SK-N-SH (cell line): ENCODE data around the gene NAV2. TPM values are rescaled to one million over a fixed set of nuclear protein-coding genes. Genes with fewer than 3 reads are reported as not detected.

Source experiments
- CTCF ChIA-PET: fragments of 300-600, 350-600 bp; formaldehyde crosslinking; extraction: SDS; loops from one replicate; lab custom pipeline; 2021; lab: Yijun Ruan, JAX
- POLR2A ChIA-PET: fragments of 350-600 bp; sonication (Branson Sonifier 250); formaldehyde crosslinking; extraction: SDS; loops from one replicate; lab custom pipeline; 2020; ENCODE audit warnings: antibody characterized with exemption, inconsistent platforms; lab: Yijun Ruan, JAX
- DNase-seq: peaks from one replicate; pipeline ENCODE4 v3.0.0; 2012
- H2AFZ ChIP-seq: fragments of 200-600 bp; sonication (generic); 2 replicates; pipeline ENCODE4 v1.8.1; 2016; ENCODE audit warnings: antibody characterized with exemption, mild to moderate bottlenecking, low read depth
- H3F3A ChIP-seq: fragments of 200-600 bp; sonication (generic); replicated peaks from 2 replicates; pipeline ENCODE3; 2016; ENCODE audit warnings: antibody characterized with exemption, mild to moderate bottlenecking; ENCODE audit not compliant: insufficient read depth
- H3K27ac ChIP-seq, 2 experiments: fragments of 200-500 bp in 1 of 2; fragments of 200-600 bp in 1 of 2; sonication (Bioruptor generic) in 1 of 2; sonication (generic), shearing (Covaris generic) in 1 of 2; 2 replicates each; pipeline versions ENCODE4 v1.5.1 to v1.6.1; 2014 to 2016; ENCODE audit warnings: low read depth in 2 of 2, inconsistent platforms in 1 of 2, low read length in 1 of 2, mild to moderate bottlenecking in 1 of 2, mixed read lengths in 1 of 2
- H3K27me3 ChIP-seq: fragments of 200-600 bp; sonication (generic), shearing (Covaris generic); 2 replicates; pipeline ENCODE4 v1.6.1; 2016; ENCODE audit warnings: mixed run types; ENCODE audit not compliant: insufficient read depth
- H3K36me3 ChIP-seq, 2 experiments: fragments of 200-500 bp in 1 of 2; fragments of 200-600 bp in 1 of 2; sonication (Bioruptor generic) in 1 of 2; sonication (generic) in 1 of 2; replicated peaks in 1 of 2; 2 replicates each; pipeline versions ENCODE3 to v1.5.1; 2014 to 2016; ENCODE audit warnings: low read length in 1 of 2, mild to moderate bottlenecking in 1 of 2; ENCODE audit not compliant: insufficient read depth in 2 of 2, control insufficient read depth in 1 of 2
- H3K4me1 ChIP-seq, 2 experiments: fragments of 200-500 bp in 1 of 2; fragments of 200-600 bp in 1 of 2; sonication (Bioruptor generic) in 1 of 2; sonication (generic), shearing (Covaris generic) in 1 of 2; 2 replicates each; pipeline versions ENCODE4 v1.5.1 to v1.6.1; 2014 to 2016; ENCODE audit warnings: low read depth in 1 of 2, low read length in 1 of 2, mixed run types in 1 of 2; ENCODE audit not compliant: insufficient read depth in 2 of 2, control insufficient read depth in 1 of 2
- H3K4me2 ChIP-seq: fragments of 200-600 bp; sonication (generic), shearing (Covaris generic); 2 replicates; pipeline ENCODE4 v1.6.1; 2017; ENCODE audit warnings: mixed run types
- H3K4me3 ChIP-seq, 2 experiments: fragments of 200-500 bp in 1 of 2; fragments of 200-600 bp in 1 of 2; sonication (Bioruptor generic) in 1 of 2; sonication (generic), shearing (Covaris generic) in 1 of 2; 2 replicates each; pipeline versions ENCODE4 v1.5.1 to v1.8.1; 2014 to 2016; ENCODE audit warnings: low read depth in 2 of 2, inconsistent platforms in 1 of 2, low read length in 1 of 2, mild to moderate bottlenecking in 1 of 2, mixed read lengths in 1 of 2, moderate library complexity in 1 of 2
- H3K79me2 ChIP-seq: fragments of 200-600 bp; sonication (generic); 2 replicates; pipeline ENCODE4 v1.8.1; 2017; ENCODE audit warnings: mild to moderate bottlenecking; ENCODE audit not compliant: insufficient read depth
- H3K9ac ChIP-seq: fragments of 200-600 bp; sonication (generic); 2 replicates; pipeline ENCODE4 v1.6.1; 2017; ENCODE audit warnings: mixed run types
- H3K9me2 ChIP-seq: fragments of 200-600 bp; sonication (generic); 2 replicates; pipeline ENCODE4 v1.6.1; 2017; ENCODE audit warnings: mixed run types
- H3K9me3 ChIP-seq: fragments of 200-600 bp; sonication (generic); 2 replicates; pipeline ENCODE4 v1.6.1; 2017; ENCODE audit warnings: mixed run types, mild to moderate bottlenecking, moderate library complexity
- H4K20me1 ChIP-seq: fragments of 200-600 bp; sonication (generic); 2 replicates; pipeline ENCODE4 v1.6.1; 2017; ENCODE audit warnings: mild to moderate bottlenecking, mixed run types; ENCODE audit not compliant: insufficient read depth
- EZH2phosphoT487 ChIP-seq: fragments of 200-600 bp; sonication (generic); IDR thresholded peaks from 2 replicates; pipeline ENCODE4 v1.6.1; 2017; ENCODE audit warnings: low read depth, mixed run types, mild to moderate bottlenecking, antibody characterized with exemption, moderate library complexity, borderline replicate concordance
- FOSL2 ChIP-seq: IDR thresholded peaks from 2 replicates; pipeline ENCODE4 v1.4.0; 2012; ENCODE audit warnings: low read depth, mild to moderate bottlenecking, moderate library complexity, borderline replicate concordance
- FOXM1 ChIP-seq: IDR thresholded peaks from 2 replicates; pipeline ENCODE4 v1.4.0; 2012; ENCODE audit warnings: low read depth, mild to moderate bottlenecking
- MXI1 ChIP-seq: IDR thresholded peaks from 2 replicates; pipeline ENCODE4 v1.6.1; 2012; ENCODE audit warnings: mild to moderate bottlenecking, low read depth, low read length, improper control_type of control experiment
- POLR2AphosphoS5 ChIP-seq: IDR thresholded peaks from 2 replicates; pipeline ENCODE4 v1.6.1; 2012; ENCODE audit warnings: low read depth, low read length
- RAD21 ChIP-seq: IDR thresholded peaks from 2 replicates; pipeline ENCODE4 v1.6.1; 2012; ENCODE audit warnings: mild to moderate bottlenecking, low read length
- RXRA ChIP-seq: IDR thresholded peaks from 2 replicates; pipeline ENCODE4 v1.4.0; 2012; ENCODE audit warnings: low read depth, mild to moderate bottlenecking, borderline replicate concordance
- SIN3A ChIP-seq: IDR thresholded peaks from 2 replicates; pipeline ENCODE4 v1.6.1; 2012; ENCODE audit warnings: low read depth, mild to moderate bottlenecking, low read length, moderate library complexity, borderline replicate concordance
- YY1 ChIP-seq: IDR thresholded peaks from 2 replicates; pipeline ENCODE4 v1.4.0; 2012; ENCODE audit warnings: low read depth, mild to moderate bottlenecking
- WGBS: methylation state at CpG from one replicate; pipeline ENCODE4 v1.1.6; 2017; ENCODE audit warnings: low lambda C conversion rate; 5-methylcytosine and 5-hydroxymethylcytosine counted together
- polyA plus RNA-seq, 3 experiments: library from polyadenylated mRNA; depleted of rRNA; stranded (reverse); fragments of >200 nt; gene quantifications; 2 replicates each; pipeline ENCODE4 v1.2.3, GENCODE V29; 2012
- TF ChIP-seq, protein P1 (sequence below): IDR thresholded peaks from 2 replicates; pipeline ENCODE4 v1.6.1; 2012; ENCODE audit warnings: mild to moderate bottlenecking, low read depth, low read length, moderate library complexity
- TF ChIP-seq, protein P2 (sequence below): IDR thresholded peaks from 2 replicates; pipeline ENCODE4 v1.4.0; 2012; ENCODE audit warnings: low read depth, borderline replicate concordance
- TF ChIP-seq, protein P3 (sequence below): IDR thresholded peaks from 2 replicates; pipeline ENCODE4 v1.4.0; 2012; ENCODE audit warnings: low read depth

The NAV2 gene
- polyA plus RNA-seq, 1 of the 3 experiments (the other 2 are of a cell fraction) = 26.2 TPM

DNA sequence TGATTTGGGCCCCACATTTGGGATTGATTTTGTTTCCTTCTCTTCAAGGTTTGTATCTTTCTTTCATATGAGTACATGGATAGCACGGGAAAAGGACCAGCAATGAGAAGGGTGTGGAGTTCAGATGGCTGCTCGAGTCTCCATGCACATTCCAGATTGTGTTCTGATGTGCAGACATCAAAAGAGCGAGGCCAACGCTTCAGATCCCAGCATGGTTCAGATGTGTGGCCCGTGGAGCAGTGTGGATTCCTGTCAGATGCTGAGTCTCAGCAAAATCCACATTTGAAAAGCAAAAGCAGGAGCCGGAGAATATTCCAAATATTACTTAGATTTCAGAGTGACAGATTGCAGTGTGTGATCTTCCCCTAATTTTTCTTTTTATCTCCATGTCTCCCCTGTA lies 228.2 kb downstream of the NAV2 start:
- H3K27ac ChIP-seq = peak overlapping the region in 1 of 2 experiments; percentile 1; a peak in 1 of 4 replicates
- H4K20me1 ChIP-seq = no peaks in the 10 kb centered on the region
- peaks cover 11 to 14% of the 10 kb centered on the region in 2 experiments; a peak in 2 of 4 replicates for H3K4me1 ChIP-seq
- TF ChIP-seq RXRA (no peak), FOSL2 (no peak), EZH2phosphoT487 (no peak), FOXM1 (no peak), POLR2AphosphoS5 (no peak), MXI1 (no peak), RAD21 (no peak), SIN3A (no peak), YY1 (no peak)
- TF ChIP-seq, protein P1, sequence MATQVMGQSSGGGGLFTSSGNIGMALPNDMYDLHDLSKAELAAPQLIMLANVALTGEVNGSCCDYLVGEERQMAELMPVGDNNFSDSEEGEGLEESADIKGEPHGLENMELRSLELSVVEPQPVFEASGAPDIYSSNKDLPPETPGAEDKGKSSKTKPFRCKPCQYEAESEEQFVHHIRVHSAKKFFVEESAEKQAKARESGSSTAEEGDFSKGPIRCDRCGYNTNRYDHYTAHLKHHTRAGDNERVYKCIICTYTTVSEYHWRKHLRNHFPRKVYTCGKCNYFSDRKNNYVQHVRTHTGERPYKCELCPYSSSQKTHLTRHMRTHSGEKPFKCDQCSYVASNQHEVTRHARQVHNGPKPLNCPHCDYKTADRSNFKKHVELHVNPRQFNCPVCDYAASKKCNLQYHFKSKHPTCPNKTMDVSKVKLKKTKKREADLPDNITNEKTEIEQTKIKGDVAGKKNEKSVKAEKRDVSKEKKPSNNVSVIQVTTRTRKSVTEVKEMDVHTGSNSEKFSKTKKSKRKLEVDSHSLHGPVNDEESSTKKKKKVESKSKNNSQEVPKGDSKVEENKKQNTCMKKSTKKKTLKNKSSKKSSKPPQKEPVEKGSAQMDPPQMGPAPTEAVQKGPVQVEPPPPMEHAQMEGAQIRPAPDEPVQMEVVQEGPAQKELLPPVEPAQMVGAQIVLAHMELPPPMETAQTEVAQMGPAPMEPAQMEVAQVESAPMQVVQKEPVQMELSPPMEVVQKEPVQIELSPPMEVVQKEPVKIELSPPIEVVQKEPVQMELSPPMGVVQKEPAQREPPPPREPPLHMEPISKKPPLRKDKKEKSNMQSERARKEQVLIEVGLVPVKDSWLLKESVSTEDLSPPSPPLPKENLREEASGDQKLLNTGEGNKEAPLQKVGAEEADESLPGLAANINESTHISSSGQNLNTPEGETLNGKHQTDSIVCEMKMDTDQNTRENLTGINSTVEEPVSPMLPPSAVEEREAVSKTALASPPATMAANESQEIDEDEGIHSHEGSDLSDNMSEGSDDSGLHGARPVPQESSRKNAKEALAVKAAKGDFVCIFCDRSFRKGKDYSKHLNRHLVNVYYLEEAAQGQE = no peak
- TF ChIP-seq, protein P2, sequence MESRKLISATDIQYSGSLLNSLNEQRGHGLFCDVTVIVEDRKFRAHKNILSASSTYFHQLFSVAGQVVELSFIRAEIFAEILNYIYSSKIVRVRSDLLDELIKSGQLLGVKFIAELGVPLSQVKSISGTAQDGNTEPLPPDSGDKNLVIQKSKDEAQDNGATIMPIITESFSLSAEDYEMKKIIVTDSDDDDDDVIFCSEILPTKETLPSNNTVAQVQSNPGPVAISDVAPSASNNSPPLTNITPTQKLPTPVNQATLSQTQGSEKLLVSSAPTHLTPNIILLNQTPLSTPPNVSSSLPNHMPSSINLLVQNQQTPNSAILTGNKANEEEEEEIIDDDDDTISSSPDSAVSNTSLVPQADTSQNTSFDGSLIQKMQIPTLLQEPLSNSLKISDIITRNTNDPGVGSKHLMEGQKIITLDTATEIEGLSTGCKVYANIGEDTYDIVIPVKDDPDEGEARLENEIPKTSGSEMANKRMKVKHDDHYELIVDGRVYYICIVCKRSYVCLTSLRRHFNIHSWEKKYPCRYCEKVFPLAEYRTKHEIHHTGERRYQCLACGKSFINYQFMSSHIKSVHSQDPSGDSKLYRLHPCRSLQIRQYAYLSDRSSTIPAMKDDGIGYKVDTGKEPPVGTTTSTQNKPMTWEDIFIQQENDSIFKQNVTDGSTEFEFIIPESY = no peak
- TF ChIP-seq, protein P3, sequence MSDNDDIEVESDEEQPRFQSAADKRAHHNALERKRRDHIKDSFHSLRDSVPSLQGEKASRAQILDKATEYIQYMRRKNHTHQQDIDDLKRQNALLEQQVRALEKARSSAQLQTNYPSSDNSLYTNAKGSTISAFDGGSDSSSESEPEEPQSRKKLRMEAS = no peak
- H3K4me2 ChIP-seq = no peak overlapping the region
- POLR2A ChIA-PET = no interaction called here
- H3K9me3 ChIP-seq = no peaks in the 10 kb centered on the region
- no peaks in the 10 kb centered on the region for H3K9me2 ChIP-seq
- 91% methylated on average over 6 of the region's 6 CpGs for WGBS
- CTCF ChIA-PET = interaction anchor here (0.9 to 2.7 kb wide), 7 partner anchors 9 to 414 kb away, joined by 3 to 16 read pairs (median 5); no protein-coding TSS in a partner anchor
- H3K4me3 ChIP-seq = no peak overlapping the region
- DNase-seq = no peak
- H3K36me3 ChIP-seq = peaks cover 75 to 89% of the 10 kb centered on the region in 2 experiments
- peaks cover 26% of the 10 kb centered on the region for H3F3A ChIP-seq
- peaks cover 93% of the 10 kb centered on the region for H3K79me2 ChIP-seq
- H2AFZ ChIP-seq = no peak overlapping the region
- no peaks in the 10 kb centered on the region for H3K27me3 ChIP-seq
- no peak overlapping the region for H3K9ac ChIP-seq
